Brain pericyte (primary cell): Measurements from ENCODE around the gene DYNC1LI1.

Experiments
- DNase-seq: peaks from one replicate; pipeline ENCODE4 v3.0.0-alpha.2; 2012; ENCODE audit warnings: low read depth, low spot score

Gene DYNC1LI1

DNA sequence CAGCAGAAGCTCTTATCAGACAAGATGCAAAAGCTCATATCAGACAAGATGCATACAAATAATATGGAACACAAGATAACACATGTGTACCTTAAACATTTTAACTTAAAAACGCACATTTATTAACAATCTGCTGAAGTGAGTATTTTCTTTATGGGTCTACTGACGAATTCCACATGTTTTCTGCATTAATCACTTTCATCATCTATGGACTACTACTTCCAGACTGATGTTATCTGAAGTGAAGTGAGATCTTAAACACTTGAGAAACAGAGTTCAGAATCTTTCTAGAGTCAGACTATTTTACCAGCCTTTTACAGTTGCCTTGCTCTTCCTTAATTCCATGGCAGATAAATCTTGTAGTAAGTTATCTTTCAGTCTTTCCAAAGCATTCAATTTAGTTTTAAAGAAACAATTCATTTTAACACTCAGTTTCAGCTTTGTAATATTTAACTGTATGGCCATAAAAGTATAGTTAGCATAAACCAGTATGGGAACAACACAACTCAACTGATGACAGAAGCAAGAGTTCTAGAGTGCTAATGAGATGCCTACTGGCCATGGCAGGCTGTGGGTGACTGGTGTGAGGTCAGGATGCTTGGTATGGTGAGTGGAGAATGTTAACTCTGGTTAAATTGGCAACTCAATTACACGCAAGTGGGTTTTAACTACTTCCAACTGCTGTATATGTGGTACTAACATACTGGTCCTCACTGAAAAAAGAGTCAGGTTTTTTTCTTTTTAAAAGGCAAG is 77.8 kb downstream of the DYNC1LI1 start:
- DNase-seq: no peak

DNA sequence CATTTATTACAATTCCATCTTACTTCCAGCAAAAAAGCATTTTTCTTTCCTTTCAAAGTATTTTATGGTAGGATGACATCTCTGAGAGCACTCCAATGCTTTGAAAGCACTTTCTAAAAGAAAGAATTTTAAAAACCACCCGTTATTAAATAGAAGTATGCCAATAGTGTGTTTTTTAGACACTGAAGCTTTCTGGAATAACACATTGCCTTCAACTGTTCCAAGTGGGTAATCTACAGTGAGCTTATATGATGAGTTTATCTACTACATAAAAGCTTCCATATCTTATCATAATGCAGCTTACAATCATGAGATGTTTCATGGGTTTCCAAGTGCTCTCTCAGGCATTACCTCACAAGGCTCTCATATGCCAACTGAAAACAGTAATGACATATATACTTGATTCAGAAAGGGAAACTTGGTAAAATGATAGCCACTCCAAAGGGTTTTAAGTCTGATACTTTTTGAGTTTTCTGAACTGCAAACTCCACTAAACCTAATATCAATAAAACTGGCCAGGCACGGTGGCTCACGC is 82.1 kb downstream of the DYNC1LI1 start:
- no peak for DNase-seq

DNA sequence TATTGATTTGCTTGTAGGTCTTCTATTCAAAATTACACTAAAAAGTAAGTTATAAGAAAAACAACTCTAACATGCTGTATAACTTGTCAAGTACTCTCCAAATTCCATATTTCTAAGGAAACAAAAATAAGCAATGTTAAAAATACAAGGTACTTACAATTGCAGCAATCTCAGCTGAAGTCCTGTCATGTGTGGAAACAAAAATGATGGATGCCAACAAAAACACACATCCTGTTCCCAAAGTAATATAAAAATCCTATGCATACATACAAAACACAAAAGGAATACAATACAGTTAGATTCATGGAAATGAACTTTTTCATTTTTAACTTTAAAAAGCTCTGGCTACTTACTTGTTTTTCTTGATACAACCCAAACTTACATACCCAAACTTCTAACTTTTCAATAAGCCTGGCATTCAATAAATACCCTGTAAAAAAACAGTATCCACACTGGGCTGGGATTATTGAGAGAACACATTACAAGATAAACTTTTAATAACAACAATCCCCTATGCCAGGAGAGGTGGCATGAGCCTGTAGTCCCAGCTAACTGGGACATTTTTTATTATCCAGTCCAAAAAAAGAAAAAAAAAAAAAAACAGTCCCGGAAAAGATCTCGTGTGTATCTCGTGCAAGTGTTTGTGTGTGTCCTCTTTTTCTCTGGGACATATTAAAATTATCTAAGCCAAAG is 82.7 kb downstream of the DYNC1LI1 start:
- DNase-seq: no peak

DNA sequence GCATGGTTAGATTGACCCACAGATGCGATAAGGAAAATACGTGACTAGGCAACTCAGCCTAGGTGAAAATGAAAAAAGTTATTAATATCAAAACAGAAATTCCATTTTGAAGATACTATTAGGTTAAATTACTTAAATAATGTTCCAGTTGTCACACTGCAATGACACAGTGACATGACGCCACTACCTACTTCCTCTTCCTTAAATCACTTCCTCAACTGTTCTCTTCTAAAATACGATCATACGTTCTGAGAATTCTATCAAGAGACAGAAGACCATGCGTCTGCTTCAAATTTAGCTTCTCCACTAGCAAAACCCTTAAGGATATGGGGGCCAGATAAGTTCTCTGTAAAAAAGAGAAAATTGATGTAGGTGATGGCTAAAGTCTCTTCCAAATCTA is 86.2 kb downstream of the DYNC1LI1 start:
- DNase-seq: no peak

DNA sequence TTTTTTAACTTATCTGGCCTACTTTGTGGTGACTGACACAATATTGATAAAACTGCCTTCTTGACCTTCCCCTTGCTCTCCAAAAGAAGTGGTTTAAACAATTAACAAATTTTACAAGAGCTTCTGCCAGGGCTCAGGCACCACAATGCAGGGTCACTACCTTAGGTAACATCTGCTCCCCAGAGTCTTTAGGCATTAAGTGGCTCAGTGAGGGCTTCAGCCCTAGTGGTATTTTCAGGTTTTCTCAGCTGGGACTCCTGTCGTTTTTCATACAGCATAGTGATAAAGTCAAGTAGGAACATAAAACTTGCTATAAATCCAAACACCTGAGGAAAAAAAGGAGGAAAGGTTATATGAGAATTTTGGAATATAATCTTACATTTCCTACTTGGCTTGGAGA is 86.9 kb downstream of the DYNC1LI1 start:
- no peak for DNase-seq

DNA sequence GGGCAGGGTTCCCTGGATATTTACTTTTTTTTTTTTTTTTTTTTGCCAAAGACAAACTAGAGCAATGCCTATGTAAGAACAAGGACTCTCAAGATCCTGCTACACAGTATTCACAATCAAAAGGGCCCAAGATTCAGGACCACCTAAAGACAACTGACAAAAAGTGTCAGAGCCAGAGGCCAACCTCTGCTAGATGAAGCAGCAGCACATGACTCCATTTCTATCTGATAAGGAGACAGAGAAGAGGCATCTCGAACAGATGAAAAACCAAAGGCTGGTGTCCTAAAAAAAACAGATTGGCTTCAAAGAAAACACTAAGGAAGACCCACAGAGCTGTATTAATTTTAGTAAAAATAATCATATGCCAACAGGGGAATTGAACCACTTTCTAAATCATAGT is 88.0 kb downstream of the DYNC1LI1 start:
- DNase-seq: no peak

DNA sequence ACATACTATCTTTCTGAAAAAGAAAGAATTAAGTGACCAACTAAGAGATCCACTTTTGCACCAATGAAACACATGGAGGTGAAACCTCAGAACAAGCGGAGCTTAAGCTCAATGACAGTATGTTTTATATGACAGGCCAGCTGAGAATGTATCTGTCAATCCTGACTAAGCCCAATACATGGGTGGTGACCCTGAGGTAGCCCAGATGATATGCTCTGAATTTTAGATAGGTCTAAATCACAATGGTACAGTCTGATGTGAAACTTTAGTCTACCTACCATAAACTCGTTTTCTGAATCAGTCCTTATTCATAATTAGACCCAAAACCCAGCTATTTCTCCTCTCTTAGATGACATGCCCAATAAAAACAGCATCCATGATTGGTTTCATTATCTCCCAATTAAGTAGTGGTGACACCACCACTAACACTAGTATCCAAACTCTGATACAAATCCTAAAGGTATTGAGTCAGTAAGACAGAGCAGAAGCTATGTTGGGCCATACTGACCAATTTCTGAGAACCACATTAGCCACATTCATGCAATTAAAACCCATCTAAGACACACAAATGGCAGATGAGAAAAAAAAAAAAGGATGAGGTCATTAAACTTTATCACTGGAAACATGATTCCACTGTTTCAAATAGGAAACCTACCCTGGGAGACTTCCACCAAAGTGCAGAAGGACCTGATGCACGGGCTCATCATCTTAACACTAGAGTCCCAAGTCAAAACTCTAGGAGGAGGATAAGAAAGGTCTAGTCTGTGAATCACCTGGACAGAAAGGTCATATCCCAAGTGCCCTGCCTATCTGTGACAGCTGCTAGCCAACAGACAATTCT is 88.6 kb downstream of the DYNC1LI1 start:
- DNase-seq: no peak

DNA sequence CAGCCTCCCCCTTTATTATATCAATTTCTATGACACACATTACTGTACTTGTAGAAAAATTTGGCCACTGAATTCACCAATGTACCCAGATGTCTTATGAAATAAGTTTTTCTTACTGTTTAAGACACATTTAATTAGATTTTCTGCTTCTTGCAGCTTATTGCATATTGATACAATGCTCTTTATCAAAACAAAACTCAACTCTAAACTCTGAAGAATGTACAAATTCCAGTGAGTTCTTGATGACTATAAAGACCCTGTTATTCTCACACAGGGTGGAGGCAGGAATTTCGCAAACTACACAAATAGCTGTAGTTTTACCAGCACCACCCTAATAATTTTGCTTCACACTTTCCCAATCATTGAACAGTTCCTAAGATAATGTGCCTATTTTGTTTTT is 90.1 kb downstream of the DYNC1LI1 start:
- no peak for DNase-seq
